NT2/D1 (cell line): ENCODE measurements around the gene ELAVL2.

Experiments
- YY1 ChIP-seq: IDR thresholded peaks from 2 replicates; pipeline ENCODE4 v1.6.1; 2011; ENCODE audit not compliant: insufficient read length, insufficient read depth
- ZNF274 ChIP-seq: IDR thresholded peaks from 2 replicates; pipeline ENCODE4 v1.6.1; 2011; ENCODE audit warnings: mild to moderate bottlenecking, low read depth, low read length

- TF ChIP-seq ZNF274: no peak
- no peak for TF ChIP-seq YY1
Measured at GRCh38 chr9:23783509-23783908, 42.5 kb downstream of the ELAVL2 start.
